Activated naive CD4-positive, alpha-beta T cell treated with anti-CD3 and anti-CD28 coated beads, Interleukin-2, amount 50 U/mL, for 72 hours (primary cell): ENCODE data around the gene PHF20. TPM values are rescaled to one million over a fixed set of nuclear protein-coding genes. Genes with fewer than 3 reads are reported as not detected.
"Not testable (repeated sequence)": the region's sequence is repeated elsewhere in the genome, so short reads cannot be mapped to it uniquely, and the experiment has no call there.

Experiments
- ATAC-seq, 2 donors: fragments of 150-1000 bp; cut with Tn5 transposase; 2 replicates each; pipeline ENCODE4 v1.10.0; 2021; ENCODE audit warnings: mild to moderate bottlenecking in 2 of 2, moderate library complexity in 2 of 2
- DNase-seq, 2 donors: peaks; one replicate each; pipeline ENCODE4 v3.0.0; 2021 to 2022; ENCODE audit warnings: low spot score in 2 of 2
- H3K27ac Mint-ChIP-seq, 2 donors: one replicate each; pipeline ENCODE4 v1.8.0; 2022; ENCODE audit warnings: mild to moderate bottlenecking in 2 of 2, mixed read lengths in 2 of 2
- H3K36me3 Mint-ChIP-seq, 2 donors: one replicate each; pipeline ENCODE4 v1.8.0; 2022; ENCODE audit warnings: mixed read lengths in 2 of 2
- H3K9me3 Mint-ChIP-seq, 2 donors: one replicate each; pipeline ENCODE4 v1.8.0; 2022; ENCODE audit warnings: mixed read lengths in 2 of 2
- total RNA-seq, 2 donors: library from RNA; stranded (reverse); gene quantifications; one replicate each; pipeline ENCODE4 v1.2.3, GENCODE V29; 2022

The PHF20 gene
- total RNA-seq, 2 donors from 2014 or later: 58.5 to 71.4 TPM

DNA sequence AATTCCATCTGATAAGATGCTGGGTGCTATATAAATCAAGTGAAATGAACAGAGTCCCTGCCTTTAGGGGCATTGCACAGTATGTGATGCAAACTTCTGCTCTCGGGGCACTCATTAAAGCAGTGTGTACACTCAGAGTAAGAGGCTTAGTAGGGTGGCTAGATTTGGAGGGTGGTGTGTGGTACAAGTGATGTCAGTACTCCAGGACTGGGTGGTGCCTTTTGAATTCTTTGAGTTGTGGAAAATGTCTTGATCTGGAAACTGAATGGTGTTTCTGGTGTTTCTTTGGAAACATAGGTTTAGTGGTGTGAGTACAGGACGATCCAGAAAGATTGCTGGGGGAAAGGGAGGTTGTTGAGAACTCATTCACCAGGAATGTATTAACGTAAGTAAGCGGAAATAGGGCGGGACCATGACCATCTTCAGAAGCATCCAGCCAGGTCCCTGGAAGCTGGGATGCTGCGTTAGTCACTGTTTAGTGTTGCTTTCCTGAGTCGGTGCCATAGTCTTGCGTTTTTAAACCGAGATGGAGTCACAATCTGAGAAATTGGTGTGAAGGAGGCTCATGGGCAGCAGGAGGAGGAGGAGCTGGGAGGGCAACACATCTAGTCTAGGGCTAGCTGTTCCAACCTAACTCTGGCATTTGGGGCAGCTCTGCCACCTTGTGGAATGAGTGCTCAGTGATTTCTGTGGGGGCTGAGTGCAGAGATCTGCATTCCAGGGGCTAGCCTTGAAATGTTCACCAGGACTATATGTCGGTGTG is 112.1 kb downstream of the PHF20 start:
- H3K9me3 Mint-ChIP-seq: no peaks in the 10 kb centered on the region
- DNase-seq (peak in 1 of 2 donors; percentile 57), ATAC-seq (peak; percentile 90)
- H3K36me3 Mint-ChIP-seq: no peaks in the 10 kb centered on the region
- peak overlapping the region; percentile 1 to 23 for H3K27ac Mint-ChIP-seq

- H3K9me3 Mint-ChIP-seq: no peaks in the 10 kb centered on the region
- ATAC-seq: no peak
Measured at GRCh38 chr20:35884541-35884865, 112.7 kb downstream of the PHF20 start.

DNA sequence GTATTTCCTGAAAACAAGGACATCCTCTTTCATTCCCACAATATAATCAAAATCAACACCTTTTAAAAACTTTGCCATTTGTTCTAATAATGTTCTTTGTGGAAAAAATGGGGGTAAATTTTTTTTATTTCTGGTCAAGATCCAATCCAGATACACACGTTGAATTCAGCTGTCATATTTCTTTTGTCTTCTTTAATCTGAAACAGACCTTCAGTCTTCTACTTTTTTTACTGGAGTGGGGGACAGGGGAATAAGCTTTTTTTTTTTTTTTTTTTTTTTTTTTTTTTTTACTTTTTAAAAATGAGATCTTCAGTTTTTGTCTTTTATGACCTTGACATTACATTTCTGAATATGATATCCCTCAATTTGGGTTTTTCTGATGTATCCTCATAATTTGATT is 113.4 kb downstream of the PHF20 start:
- Mint-ChIP-seq H3K36me3 (no peaks in the 10 kb centered on the region), H3K27ac (no peak overlapping the region), H3K9me3 (no peaks in the 10 kb centered on the region)

More at GRCh38 chr20:35884541-35884865, 112.7 kb downstream of the PHF20 start:
- no peak overlapping the region for H3K27ac Mint-ChIP-seq
- DNase-seq: no peak
- H3K36me3 Mint-ChIP-seq: no peaks in the 10 kb centered on the region

GRCh38 chr20:35886537-35886936 is 114.7 kb downstream of the PHF20 start:
- H3K9me3 Mint-ChIP-seq: no peaks in the 10 kb centered on the region
- no peaks in the 10 kb centered on the region for H3K36me3 Mint-ChIP-seq
- H3K27ac Mint-ChIP-seq: peak overlapping the region in 1 of 2 donors; percentile 25

More for the DNA sequence above, 113.4 kb downstream of the PHF20 start:
- DNase-seq (no peak), ATAC-seq (no peak)

GRCh38 chr20:35887393-35888064 is 115.7 kb downstream of the PHF20 start:
- no peak for DNase-seq
- ATAC-seq: no peak
- Mint-ChIP-seq H3K36me3 (no peaks in the 10 kb centered on the region), H3K9me3 (no peaks in the 10 kb centered on the region), H3K27ac (no peak overlapping the region)

More at GRCh38 chr20:35886537-35886936, 114.7 kb downstream of the PHF20 start:
- no peak for DNase-seq
- no peak for ATAC-seq

DNA sequence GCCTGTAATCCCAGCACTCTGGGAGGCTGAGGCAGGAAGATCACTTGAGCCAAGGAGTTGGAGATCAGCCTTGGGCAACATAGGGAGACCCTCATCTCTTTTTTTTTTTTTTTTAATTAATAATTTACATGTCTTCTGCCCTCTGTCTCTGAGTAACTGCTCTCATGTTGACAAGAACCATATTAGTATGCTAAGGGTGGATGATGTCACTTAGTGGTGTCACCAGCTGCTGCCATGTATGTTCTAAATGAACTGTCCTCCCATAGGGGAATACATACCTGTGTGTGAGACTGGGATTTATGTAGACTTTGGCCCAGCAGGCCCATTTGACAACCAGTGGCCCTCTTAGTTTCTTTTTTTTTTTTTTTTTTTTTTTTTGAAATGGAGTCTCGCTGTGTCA is 116.8 kb downstream of the PHF20 start:
- no peaks in the 10 kb centered on the region for H3K36me3 Mint-ChIP-seq
- H3K27ac Mint-ChIP-seq: no peak overlapping the region
- no peak for DNase-seq
- no peaks in the 10 kb centered on the region for H3K9me3 Mint-ChIP-seq
- ATAC-seq: no peak

GRCh38 chr20:35891375-35891774 is 119.6 kb downstream of the PHF20 start:
- Mint-ChIP-seq H3K36me3 (no peaks in the 10 kb centered on the region), H3K9me3 (no peaks in the 10 kb centered on the region), H3K27ac (peak overlapping the region in 1 of 2 donors; percentile 75)
- ATAC-seq (no peak), DNase-seq (no peak)

DNA sequence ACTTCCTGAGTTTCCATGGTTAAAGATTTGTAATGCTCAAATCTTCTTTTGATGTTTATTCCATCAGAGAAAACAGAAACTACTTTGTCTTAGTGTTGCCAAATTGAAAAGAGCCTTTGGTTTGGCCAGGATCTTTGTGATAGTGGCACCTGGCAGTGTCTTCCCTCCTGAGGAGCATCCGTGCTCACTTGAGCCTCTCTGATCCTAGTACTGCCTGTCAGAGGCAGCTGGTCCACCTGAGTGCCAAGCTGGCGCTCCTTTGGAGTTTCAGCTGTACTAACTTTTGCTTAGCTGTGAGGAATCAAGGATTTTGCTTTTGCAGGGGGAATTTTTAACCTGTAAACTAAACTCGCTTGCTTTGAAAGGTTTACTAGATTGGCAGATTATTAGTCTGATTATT is 121.1 kb downstream of the PHF20 start:
- H3K9me3 Mint-ChIP-seq: no peaks in the 10 kb centered on the region
- no peaks in the 10 kb centered on the region for H3K36me3 Mint-ChIP-seq
- no peak for ATAC-seq

GRCh38 chr20:35893942-35894341 is 122.1 kb downstream of the PHF20 start:
- ATAC-seq (peak; percentile 91 to 93), DNase-seq (no peak)
- no peaks in the 10 kb centered on the region for H3K36me3 Mint-ChIP-seq
- no peaks in the 10 kb centered on the region for H3K9me3 Mint-ChIP-seq
- peak overlapping the region in 1 of 2 donors; percentile 14 for H3K27ac Mint-ChIP-seq

More for the DNA sequence above, 121.1 kb downstream of the PHF20 start:
- DNase-seq: no peak
- H3K27ac Mint-ChIP-seq: no peak overlapping the region

- not testable (repeated sequence) for H3K9me3 Mint-ChIP-seq
Measured at GRCh38 chr20:35895516-35895915, 123.7 kb downstream of the PHF20 start.

GRCh38 chr20:35899064-35899463 is 127.2 kb downstream of the PHF20 start:
- ATAC-seq (no peak), DNase-seq (no peak)
- Mint-ChIP-seq H3K27ac (no peak overlapping the region), H3K9me3 (no peaks in the 10 kb centered on the region), H3K36me3 (no peaks in the 10 kb centered on the region)

More at GRCh38 chr20:35895516-35895915, 123.7 kb downstream of the PHF20 start:
- H3K27ac Mint-ChIP-seq, DNase-seq, ATAC-seq, H3K36me3 Mint-ChIP-seq: not testable (repeated sequence)

- ATAC-seq, H3K9me3 Mint-ChIP-seq, DNase-seq, H3K36me3 Mint-ChIP-seq: not testable (repeated sequence)
- peak overlapping the region in 1 of 2 donors; percentile 7 for H3K27ac Mint-ChIP-seq
Measured at GRCh38 chr20:35901230-35901629, 129.4 kb downstream of the PHF20 start.

DNA sequence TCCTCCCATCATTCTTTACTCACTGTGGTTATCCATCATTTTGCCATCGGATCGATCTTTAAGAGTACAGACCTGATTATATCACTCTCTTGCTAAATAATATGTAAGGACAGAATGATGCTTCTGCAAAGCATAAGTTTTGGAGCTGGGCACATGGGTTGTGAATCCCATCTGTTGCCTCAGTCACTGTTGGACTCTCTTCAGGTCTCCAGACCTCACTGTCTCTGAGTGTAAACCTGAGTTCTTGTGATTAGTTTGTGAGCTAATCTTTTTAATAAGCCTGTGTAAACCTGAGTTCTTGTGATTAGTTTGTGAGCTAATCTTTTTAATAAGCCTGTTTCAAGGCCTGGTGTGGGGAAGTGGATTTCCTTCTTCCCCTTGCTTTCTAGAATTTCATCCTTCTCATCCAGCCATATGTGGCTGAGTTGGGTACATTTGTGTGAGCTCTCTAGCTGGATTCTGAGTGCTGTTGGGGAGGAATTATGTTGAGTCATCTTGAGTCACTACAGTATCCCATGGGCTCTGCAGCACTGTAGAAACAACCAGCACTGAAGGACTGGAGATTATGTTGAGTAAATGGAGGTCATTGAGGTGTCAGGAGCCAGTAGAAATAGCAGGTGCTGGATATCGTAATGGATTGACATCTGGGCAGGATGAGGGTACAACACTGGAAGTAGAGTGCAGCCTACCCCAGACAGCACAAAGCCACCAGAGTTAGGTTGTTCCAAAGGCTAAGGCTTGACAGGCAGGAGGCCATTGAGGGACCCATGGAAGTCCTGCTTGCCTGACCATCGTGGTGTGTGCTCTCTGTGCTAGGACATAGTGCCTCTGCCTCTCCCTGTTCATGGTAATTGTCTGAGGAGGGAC is 130.1 kb downstream of the PHF20 start:
- peak in 1 of 2 donors; percentile 16 for ATAC-seq
- Mint-ChIP-seq H3K9me3 (no peaks in the 10 kb centered on the region), H3K27ac (peak overlapping the region; percentile 7 to 25), H3K36me3 (peaks cover 0 to 7% of the 10 kb centered on the region in 2 donors)
- DNase-seq: no peak

DNA sequence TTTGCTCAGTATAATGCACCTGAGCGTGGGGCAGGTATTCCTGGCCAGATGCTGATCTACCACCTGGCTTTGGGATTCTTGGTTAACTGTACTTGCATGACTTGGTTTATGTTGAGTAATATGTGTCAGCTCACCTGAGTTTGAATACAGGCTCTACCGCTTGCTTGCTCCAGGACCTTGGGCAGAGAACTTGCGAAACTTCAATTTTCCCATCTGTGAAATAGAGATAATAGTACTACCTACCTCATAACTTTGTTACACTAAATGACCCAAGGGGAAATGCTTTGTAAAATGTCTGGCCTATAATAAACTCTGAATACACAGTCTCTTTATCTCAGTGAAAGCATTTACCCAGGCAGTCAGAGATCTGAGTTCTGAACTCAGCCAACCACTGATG is 130.7 kb downstream of the PHF20 start:
- Mint-ChIP-seq H3K27ac (no peak overlapping the region), H3K9me3 (no peaks in the 10 kb centered on the region), H3K36me3 (peaks cover 0 to 7% of the 10 kb centered on the region in 2 donors)
- DNase-seq: no peak
- no peak for ATAC-seq

DNA sequence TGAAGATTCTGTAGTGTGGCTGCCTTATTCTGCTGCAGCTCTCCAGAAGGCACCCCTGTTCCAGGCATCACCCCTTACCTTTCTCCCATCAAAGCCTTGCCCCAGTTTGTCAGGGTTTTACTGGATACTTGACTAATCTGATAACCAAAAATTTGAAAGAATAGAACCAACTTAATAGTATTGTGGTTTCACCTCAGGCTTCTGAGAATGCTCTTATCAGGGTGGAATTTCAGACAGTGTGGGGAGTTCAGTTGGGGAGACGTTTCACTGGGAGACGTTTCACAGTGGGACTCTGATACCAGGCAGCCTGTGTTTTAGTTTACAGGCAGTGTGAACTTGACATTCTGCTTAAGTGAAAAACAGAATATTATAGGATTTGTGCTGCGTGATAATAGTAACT is 132.0 kb downstream of the PHF20 start:
- Mint-ChIP-seq H3K36me3 (peaks cover 0 to 7% of the 10 kb centered on the region in 2 donors), H3K9me3 (no peaks in the 10 kb centered on the region), H3K27ac (no peak overlapping the region)
- no peak for DNase-seq
- no peak for ATAC-seq

DNA sequence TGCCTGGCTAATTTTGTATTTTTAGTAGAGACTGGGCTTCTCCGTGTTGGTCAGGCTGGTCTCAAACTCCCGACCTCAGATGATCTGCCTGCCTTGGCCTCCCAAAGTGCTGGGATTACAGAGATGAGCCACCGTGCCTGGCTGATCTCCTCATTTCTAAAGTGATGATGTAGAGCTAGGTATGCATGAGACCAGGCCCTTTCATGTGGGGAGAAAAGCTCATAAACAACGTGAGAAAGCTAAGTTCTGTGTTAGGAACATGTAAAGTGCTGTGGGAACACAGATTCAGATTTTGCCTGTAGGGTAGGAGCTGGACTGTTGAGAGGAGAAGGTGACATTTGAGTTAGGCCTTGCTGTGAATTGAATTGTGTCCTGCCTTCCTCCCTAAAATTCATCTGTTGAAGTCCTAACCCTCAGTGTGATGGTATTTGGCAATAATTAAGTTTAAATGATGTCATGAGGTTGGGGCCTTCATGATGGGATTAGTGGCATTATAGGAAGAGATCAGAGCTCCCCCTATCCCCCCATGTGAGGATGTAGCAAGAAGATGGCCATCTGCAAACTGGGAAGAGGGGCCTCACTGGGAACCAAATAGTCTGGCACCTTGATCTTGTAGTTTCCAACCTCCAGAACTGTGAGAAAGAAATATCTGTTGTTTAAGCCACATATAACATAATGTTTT is 133.3 kb downstream of the PHF20 start:
- DNase-seq: no peak
- peaks cover 0 to 7% of the 10 kb centered on the region in 2 donors for H3K36me3 Mint-ChIP-seq
- no peaks in the 10 kb centered on the region for H3K9me3 Mint-ChIP-seq
- peak overlapping the region; percentile 52 to 61 for H3K27ac Mint-ChIP-seq
- peak in 1 of 2 donors; percentile 66 for ATAC-seq
